ENCODE measurements around the gene KCNK3. TPM values are rescaled to one million over a fixed set of nuclear protein-coding genes. Genes with fewer than 3 reads are reported as not detected.

The KCNK3 gene
- polyA plus RNA-seq, 1 donor (not counting 4 experiments of a cell fraction or from before 2014, with no cell fraction given): not detected

DNA sequence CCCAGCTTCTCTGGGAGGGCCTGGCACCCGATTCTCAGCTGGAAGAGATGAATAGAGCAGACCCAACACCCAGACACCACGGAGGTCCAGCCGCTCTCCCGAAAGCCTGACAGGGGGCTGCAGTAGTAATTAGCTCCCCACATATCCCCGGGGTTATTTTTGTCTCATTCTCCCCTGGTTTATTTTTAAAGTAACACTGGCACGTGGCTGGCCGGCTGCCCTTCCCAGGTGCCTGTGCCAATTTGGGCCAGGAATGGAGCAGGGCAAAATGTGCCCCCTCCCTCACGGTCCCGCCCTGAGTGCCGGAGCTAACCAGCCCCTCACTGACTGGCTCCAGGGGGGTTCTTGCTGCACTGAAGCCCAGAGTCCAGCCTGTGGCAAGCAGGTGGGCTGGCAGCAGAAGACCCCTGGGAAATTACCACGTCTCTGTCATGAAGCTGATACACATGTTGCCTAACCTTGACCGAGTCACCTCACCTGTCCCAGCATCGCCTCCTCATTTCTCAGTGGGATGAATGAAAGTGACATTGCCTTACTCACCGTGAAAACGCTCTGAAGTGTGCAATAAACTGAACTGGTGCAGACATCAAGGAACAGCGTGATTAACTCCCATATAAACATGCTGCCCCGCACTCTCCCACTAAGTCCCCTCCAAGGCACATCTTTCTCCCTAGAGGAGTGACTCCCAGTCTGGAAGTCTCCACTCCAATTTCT is 18.4 kb downstream of the KCNK3 start:
- peaks cover 3% of the 10 kb centered on the region for H3K4me1 ChIP-seq (ENCODE audit: control insufficient read depth, extremely low read depth, insufficient read depth, low read length)
- H3K27ac ChIP-seq (ENCODE audit: control insufficient read depth, insufficient read depth, low read length): no peak overlapping the region
- no peaks in the 10 kb centered on the region for H3K79me2 ChIP-seq (ENCODE audit: control insufficient read depth, insufficient read depth, low read length)
- no peak overlapping the region for H3K4me3 ChIP-seq (ENCODE audit: control insufficient read depth in 2 of 3, extremely low read depth in 1 of 3, insufficient read depth in 2 of 3, low read depth in 1 of 3, low read length in 3 of 3)
- H3K9me3 ChIP-seq (ENCODE audit: control insufficient read depth, low read depth, low read length): no peaks in the 10 kb centered on the region
- TF ChIP-seq EZH2 (IDR thresholded peaks at IDR 0.05; ENCODE audit: low read length) (no peak), CTCF (optimal IDR thresholded peaks at IDR 0.05 in 1 of 3, IDR thresholded peaks at IDR 0.05 in 1 of 3, conservative IDR thresholded peaks at IDR 0.05 in 1 of 3; ENCODE audit: extremely low read depth in 1 of 3, insufficient read depth in 2 of 3, low read length in 3 of 3) (no peak)
- no peak overlapping the region for H2AFZ ChIP-seq (ENCODE audit: control insufficient read depth, low read length)
- peaks cover 11% of the 10 kb centered on the region for H3K27me3 ChIP-seq (ENCODE audit: control insufficient read depth, extremely low read depth, insufficient read depth, low read length)
- H3K9me1 ChIP-seq (ENCODE audit: control insufficient read depth, extremely low read depth, insufficient read depth, low read length): no peaks in the 10 kb centered on the region
- H3K4me2 ChIP-seq (ENCODE audit: control insufficient read depth, extremely low read depth, insufficient read depth, low read depth, low read length): no peak overlapping the region
- no peaks in the 10 kb centered on the region for H3K36me3 ChIP-seq (ENCODE audit: control insufficient read depth in 2 of 2, extremely low read depth in 1 of 2, insufficient read depth in 2 of 2, low read length in 2 of 2)
- H3K9ac ChIP-seq (ENCODE audit: control insufficient read depth, extremely low read depth, insufficient read depth, low read length): no peak overlapping the region
- dilution Hi-C loops (cut with MboI; ENCODE audit: extremely low pct_ligation_motif_present, low sequenced_read_pairs): no loop called here
- DNase-seq (ENCODE audit: low read depth, low spot score) (no peak), FAIRE-seq (no peak)
- H4K20me1 ChIP-seq (ENCODE audit: control insufficient read depth, extremely low read depth, insufficient read depth, low read length): no peaks in the 10 kb centered on the region

GRCh38 chr2:26711457-26712161 is 19.1 kb downstream of the KCNK3 start:
- Histone ChIP-seq H3K27me3 (ENCODE audit: control insufficient read depth, extremely low read depth, insufficient read depth, low read length) (peaks cover 11% of the 10 kb centered on the region), H3K36me3 (ENCODE audit: control insufficient read depth in 2 of 2, extremely low read depth in 1 of 2, insufficient read depth in 2 of 2, low read length in 2 of 2) (no peaks in the 10 kb centered on the region), H3K4me3 (ENCODE audit: control insufficient read depth in 2 of 3, extremely low read depth in 1 of 3, insufficient read depth in 2 of 3, low read depth in 1 of 3, low read length in 3 of 3) (no peak overlapping the region), H3K9ac (ENCODE audit: control insufficient read depth, extremely low read depth, insufficient read depth, low read length) (no peak overlapping the region), H3K9me3 (ENCODE audit: control insufficient read depth, low read depth, low read length) (no peaks in the 10 kb centered on the region), H3K79me2 (ENCODE audit: control insufficient read depth, insufficient read depth, low read length) (no peaks in the 10 kb centered on the region), H3K4me1 (ENCODE audit: control insufficient read depth, extremely low read depth, insufficient read depth, low read length) (peaks cover 3% of the 10 kb centered on the region), H3K4me2 (ENCODE audit: control insufficient read depth, extremely low read depth, insufficient read depth, low read depth, low read length) (no peak overlapping the region), H2AFZ (ENCODE audit: control insufficient read depth, low read length) (no peak overlapping the region), H3K9me1 (ENCODE audit: control insufficient read depth, extremely low read depth, insufficient read depth, low read length) (no peaks in the 10 kb centered on the region), H4K20me1 (ENCODE audit: control insufficient read depth, extremely low read depth, insufficient read depth, low read length) (no peaks in the 10 kb centered on the region), H3K27ac (ENCODE audit: control insufficient read depth, insufficient read depth, low read length) (no peak overlapping the region)
- TF ChIP-seq EZH2 (IDR thresholded peaks at IDR 0.05; ENCODE audit: low read length) (no peak), CTCF (optimal IDR thresholded peaks at IDR 0.05 in 1 of 3, IDR thresholded peaks at IDR 0.05 in 1 of 3, conservative IDR thresholded peaks at IDR 0.05 in 1 of 3; ENCODE audit: extremely low read depth in 1 of 3, insufficient read depth in 2 of 3, low read length in 3 of 3) (no peak)
- DNase-seq (ENCODE audit: low read depth, low spot score): no peak
- FAIRE-seq: no peak
- dilution Hi-C loops (cut with MboI; ENCODE audit: extremely low pct_ligation_motif_present, low sequenced_read_pairs): no loop called here
